Nasal cavity respiratory epithelium epithelial cell of viscerocranial mucosa (primary cell): ENCODE results near the gene PPIL6. TPM values are rescaled to one million over a fixed set of nuclear protein-coding genes. Genes with fewer than 3 reads are reported as not detected.

ENCODE experiments used
- total RNA-seq: library from RNA; depleted of rRNA; stranded (reverse); fragments of >200 nt; gene quantifications from 2 replicates; pipeline ENCODE4 v1.2.3, GENCODE V29; 2014

The PPIL6 gene
- 8.6 and 21.2 TPM in 2 replicates for total RNA-seq

GRCh38 chr6:109440331-109441068 is at the start of gene PPIL6, which contains the start of gene SMPD2:
Gene PPIL6 (minus strand): TSS chr6:109440628. CDS start chr6:109440590, 38 bp downstream.
Gene SMPD2 (plus strand): TSS chr6:109440724. CDS start chr6:109441122, 398 bp downstream.

GRCh38 chr6:109482905-109483734 is 42.7 kb upstream of the PPIL6 start, which contains the start of gene ZBTB24:
Gene ZBTB24 (minus strand): TSS chr6:109483219. CDS start chr6:109482026, 1,193 bp downstream.

GRCh38 chr6:109455437-109456110 is 15.1 kb upstream of the PPIL6 start, which contains the start of gene MICAL1:
Gene MICAL1 (minus strand): TSS chr6:109455772. CDS start chr6:109454196, 1,576 bp downstream.

GRCh38 chr6:109381747-109382575 is 58.5 kb downstream of the PPIL6 start, which contains the start of gene CD164:
Gene CD164 (minus strand): TSS chr6:109382467. CDS start chr6:109382378, 89 bp downstream.

Other genes starting within 250 kb of the PPIL6 start
- gene CD164, start 58.2 kb downstream of the PPIL6 start, total RNA-seq: 140 and 219 TPM in 2 replicates
- 13.0 and 17.8 TPM in 2 replicates for gene SMPD2, start 96 bp upstream of the PPIL6 start, total RNA-seq
- 13.0 and 13.7 TPM in 2 replicates for gene MICAL1, start 15.1 kb upstream of the PPIL6 start, total RNA-seq
- gene ZBTB24, start 42.6 kb upstream of the PPIL6 start, total RNA-seq: 8.2 and 11.2 TPM in 2 replicates